HepG2 (cell line): ENCODE data around the gene PUS3. TPM values are rescaled to one million over a fixed set of nuclear protein-coding genes. Genes with fewer than 3 reads are reported as not detected.

ENCODE experiments used
- ARNT ChIP-seq: fragments of 450-650 bp; IDR thresholded peaks from 2 replicates; pipeline ENCODE4 v1.6.1; 2017
- BRCA1 ChIP-seq: sonication (generic); formaldehyde crosslinking; IDR thresholded peaks from 2 replicates; pipeline ENCODE4 v1.4.0; 2020; ENCODE audit warnings: missing genetic modification reagents
- CC2D1A ChIP-seq: sonication (generic); formaldehyde crosslinking; IDR thresholded peaks from 2 replicates; pipeline ENCODE4 v1.8.1; 2023; ENCODE audit warnings: mild to moderate bottlenecking, missing genetic modification reagents
- MTF1 ChIP-seq: sonication (generic); formaldehyde crosslinking; IDR thresholded peaks from 2 replicates; pipeline ENCODE4 v1.5.0; 2020; ENCODE audit warnings: missing genetic modification reagents
- NR2F2 ChIP-seq: IDR thresholded peaks from 2 replicates; pipeline ENCODE4 v1.6.1; 2012; ENCODE audit warnings: low read depth, inconsistent platforms, borderline replicate concordance
- RBFOX2 ChIP-seq: fragments of 200-400 bp; formaldehyde crosslinking; IDR thresholded peaks from 2 replicates; pipeline ENCODE4 v1.6.1; 2017; ENCODE audit warnings: low read depth, mild to moderate bottlenecking, low read length
- SIX4 ChIP-seq: sonication (generic); formaldehyde crosslinking; IDR thresholded peaks from 2 replicates; pipeline ENCODE4 v1.4.0; 2020; ENCODE audit warnings: missing genetic modification reagents
- YEATS4 ChIP-seq: sonication (generic); formaldehyde crosslinking; IDR thresholded peaks from 2 replicates; pipeline ENCODE4 v1.4.0; 2020; ENCODE audit warnings: missing genetic modification reagents, borderline replicate concordance
- ZIK1 ChIP-seq: sonication (generic); formaldehyde crosslinking; IDR thresholded peaks from 2 replicates; pipeline ENCODE4 v1.5.0; 2020; ENCODE audit warnings: mild to moderate bottlenecking, low read depth, missing genetic modification reagents, borderline replicate concordance
- ZNF234 ChIP-seq: sonication (generic); formaldehyde crosslinking; conservative IDR thresholded peaks from 2 replicates; pipeline ENCODE4 v1.5.1; 2020; ENCODE audit warnings: mild to moderate bottlenecking, missing genetic modification reagents
- ZNF326 ChIP-seq: sonication (generic); formaldehyde crosslinking; IDR thresholded peaks from 2 replicates; pipeline ENCODE4 v1.4.0; 2020; ENCODE audit warnings: missing genetic modification reagents, borderline replicate concordance
- ZNF430 ChIP-seq: sonication (generic); formaldehyde crosslinking; IDR thresholded peaks from 2 replicates; pipeline ENCODE4 v1.9.0; 2021; ENCODE audit warnings: mild to moderate bottlenecking, missing genetic modification reagents
- ZNF530 ChIP-seq: sonication (generic); formaldehyde crosslinking; IDR thresholded peaks from 2 replicates; pipeline ENCODE4 v1.5.0; 2020; ENCODE audit warnings: low read depth, mild to moderate bottlenecking, missing genetic modification reagents
- ZNF567 ChIP-seq: sonication (generic); formaldehyde crosslinking; IDR thresholded peaks from 2 replicates; pipeline ENCODE4 v1.8.1; 2023; ENCODE audit warnings: mild to moderate bottlenecking, missing genetic modification reagents, borderline replicate concordance
- ZNF616 ChIP-seq: sonication (generic); formaldehyde crosslinking; IDR thresholded peaks from 2 replicates; pipeline ENCODE4 v1.5.0; 2020; ENCODE audit warnings: low read depth, mild to moderate bottlenecking, missing genetic modification reagents
- ZNF780A ChIP-seq: sonication (generic); formaldehyde crosslinking; IDR thresholded peaks from 2 replicates; pipeline ENCODE4 v1.8.0; 2022; ENCODE audit warnings: mild to moderate bottlenecking, missing genetic modification reagents, moderate library complexity
- ZNF781 ChIP-seq: sonication (generic); formaldehyde crosslinking; IDR thresholded peaks from 2 replicates; pipeline ENCODE4 v1.5.1; 2020; ENCODE audit warnings: borderline replicate concordance, mild to moderate bottlenecking, missing genetic modification reagents; ENCODE audit errors: not compliant biosample characterization
- polyA plus RNA-seq, 8 experiments: library from polyadenylated mRNA; depleted of rRNA in 3 of 8; stranded (reverse) in 7 of 8; unstranded in 1 of 8; fragments of >200 nt; fragmentation: Illumina TruSeq in 4 of 8; extraction: Trizol in 4 of 8; gene quantifications; 2 replicates each; pipeline versions ENCODE4 v1.2.1 to v1.2.3, GENCODE V29; 2011 to 2016; ENCODE audit warnings: low read depth in 4 of 8, missing spikeins in 1 of 8, mixed read lengths in 1 of 8; ENCODE audit not compliant: insufficient read depth in 1 of 8
- total RNA-seq, 5 experiments: library from RNA; depleted of rRNA; stranded (reverse); fragments of >200 nt; fragmentation: Illumina TruSeq; extraction: Trizol; gene quantifications; 2 replicates each; pipeline ENCODE4 v1.2.3, GENCODE V29; 2016; ENCODE audit warnings: low read depth in 1 of 5
- TF ChIP-seq, protein P1 (sequence below): sonication (generic); formaldehyde crosslinking; IDR thresholded peaks from 2 replicates; pipeline ENCODE4 v1.4.0; 2020; ENCODE audit warnings: missing genetic modification reagents
- TF ChIP-seq, protein P2 (sequence below): sonication (generic); formaldehyde crosslinking; IDR thresholded peaks from 2 replicates; pipeline ENCODE4 v1.4.0; 2020; ENCODE audit warnings: missing genetic modification reagents, borderline replicate concordance
- TF ChIP-seq, protein P3 (sequence below): sonication (generic); formaldehyde crosslinking; IDR thresholded peaks from 2 replicates; pipeline ENCODE4 v1.8.1; 2022; ENCODE audit warnings: mild to moderate bottlenecking, missing genetic modification reagents
- TF ChIP-seq, protein P4 (sequence below): sonication (generic); formaldehyde crosslinking; IDR thresholded peaks from 2 replicates; pipeline ENCODE4 v1.4.0; 2020; ENCODE audit warnings: low read depth, mild to moderate bottlenecking, missing genetic modification reagents

Gene PUS3
- total and polyA plus RNA-seq, 2 of the 13 experiments (the other 11 are each of a cell fraction or from before 2014, with no cell fraction given), result 6.0 to 18.2 TPM

DNA sequence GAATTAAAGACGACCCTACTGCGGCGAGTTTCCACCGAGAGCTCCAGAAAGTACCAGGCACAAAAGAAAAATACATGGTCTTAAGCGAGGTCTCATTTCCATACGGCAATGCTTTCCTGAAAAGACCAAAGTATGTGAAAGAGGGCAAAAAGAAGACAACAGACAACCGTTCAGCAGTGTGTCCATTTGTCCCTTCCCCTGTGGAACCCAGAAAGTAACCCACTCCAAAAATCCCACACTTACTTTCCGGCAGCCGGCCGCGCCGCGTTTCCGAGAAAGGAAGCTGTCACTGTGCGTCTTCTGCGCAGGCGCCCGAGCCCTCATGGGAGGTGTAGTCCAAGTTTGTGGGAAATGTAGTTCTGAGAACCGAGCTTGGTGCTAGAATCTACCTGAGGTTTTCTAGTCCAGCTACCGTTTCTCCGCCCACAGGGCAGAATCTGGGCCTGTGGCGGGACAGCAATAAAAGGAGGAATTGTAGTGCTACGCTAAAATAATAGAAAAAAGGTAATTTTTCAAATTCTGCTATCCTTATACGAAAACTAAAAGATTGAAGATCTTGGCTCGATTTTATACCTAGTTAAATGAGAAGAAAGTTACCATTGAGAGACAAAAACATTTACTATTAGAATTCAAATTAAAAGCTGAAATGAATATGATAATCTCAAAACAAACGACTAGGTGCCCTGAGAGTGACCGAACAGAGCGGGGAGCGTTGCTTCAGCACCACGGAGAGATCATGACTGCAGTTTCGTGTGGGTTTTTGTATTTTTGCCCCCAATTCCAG lies at the start of gene PUS3 (continued):
- TF ChIP-seq, protein P1, sequence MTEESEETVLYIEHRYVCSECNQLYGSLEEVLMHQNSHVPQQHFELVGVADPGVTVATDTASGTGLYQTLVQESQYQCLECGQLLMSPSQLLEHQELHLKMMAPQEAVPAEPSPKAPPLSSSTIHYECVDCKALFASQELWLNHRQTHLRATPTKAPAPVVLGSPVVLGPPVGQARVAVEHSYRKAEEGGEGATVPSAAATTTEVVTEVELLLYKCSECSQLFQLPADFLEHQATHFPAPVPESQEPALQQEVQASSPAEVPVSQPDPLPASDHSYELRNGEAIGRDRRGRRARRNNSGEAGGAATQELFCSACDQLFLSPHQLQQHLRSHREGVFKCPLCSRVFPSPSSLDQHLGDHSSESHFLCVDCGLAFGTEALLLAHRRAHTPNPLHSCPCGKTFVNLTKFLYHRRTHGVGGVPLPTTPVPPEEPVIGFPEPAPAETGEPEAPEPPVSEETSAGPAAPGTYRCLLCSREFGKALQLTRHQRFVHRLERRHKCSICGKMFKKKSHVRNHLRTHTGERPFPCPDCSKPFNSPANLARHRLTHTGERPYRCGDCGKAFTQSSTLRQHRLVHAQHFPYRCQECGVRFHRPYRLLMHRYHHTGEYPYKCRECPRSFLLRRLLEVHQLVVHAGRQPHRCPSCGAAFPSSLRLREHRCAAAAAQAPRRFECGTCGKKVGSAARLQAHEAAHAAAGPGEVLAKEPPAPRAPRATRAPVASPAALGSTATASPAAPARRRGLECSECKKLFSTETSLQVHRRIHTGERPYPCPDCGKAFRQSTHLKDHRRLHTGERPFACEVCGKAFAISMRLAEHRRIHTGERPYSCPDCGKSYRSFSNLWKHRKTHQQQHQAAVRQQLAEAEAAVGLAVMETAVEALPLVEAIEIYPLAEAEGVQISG (CRISPR knock-in tag), result peak; percentile 87
- TF ChIP-seq ZNF234 (CRISPR knock-in tag), result no peak
- TF ChIP-seq RBFOX2, result no peak
- no peak for TF ChIP-seq ZNF530 (CRISPR knock-in tag)
- no peak for TF ChIP-seq ARNT
- TF ChIP-seq ZNF780A (CRISPR knock-in tag), result no peak
- peak; percentile 74 for TF ChIP-seq ZNF781 (CRISPR knock-in tag)
- TF ChIP-seq, protein P2, sequence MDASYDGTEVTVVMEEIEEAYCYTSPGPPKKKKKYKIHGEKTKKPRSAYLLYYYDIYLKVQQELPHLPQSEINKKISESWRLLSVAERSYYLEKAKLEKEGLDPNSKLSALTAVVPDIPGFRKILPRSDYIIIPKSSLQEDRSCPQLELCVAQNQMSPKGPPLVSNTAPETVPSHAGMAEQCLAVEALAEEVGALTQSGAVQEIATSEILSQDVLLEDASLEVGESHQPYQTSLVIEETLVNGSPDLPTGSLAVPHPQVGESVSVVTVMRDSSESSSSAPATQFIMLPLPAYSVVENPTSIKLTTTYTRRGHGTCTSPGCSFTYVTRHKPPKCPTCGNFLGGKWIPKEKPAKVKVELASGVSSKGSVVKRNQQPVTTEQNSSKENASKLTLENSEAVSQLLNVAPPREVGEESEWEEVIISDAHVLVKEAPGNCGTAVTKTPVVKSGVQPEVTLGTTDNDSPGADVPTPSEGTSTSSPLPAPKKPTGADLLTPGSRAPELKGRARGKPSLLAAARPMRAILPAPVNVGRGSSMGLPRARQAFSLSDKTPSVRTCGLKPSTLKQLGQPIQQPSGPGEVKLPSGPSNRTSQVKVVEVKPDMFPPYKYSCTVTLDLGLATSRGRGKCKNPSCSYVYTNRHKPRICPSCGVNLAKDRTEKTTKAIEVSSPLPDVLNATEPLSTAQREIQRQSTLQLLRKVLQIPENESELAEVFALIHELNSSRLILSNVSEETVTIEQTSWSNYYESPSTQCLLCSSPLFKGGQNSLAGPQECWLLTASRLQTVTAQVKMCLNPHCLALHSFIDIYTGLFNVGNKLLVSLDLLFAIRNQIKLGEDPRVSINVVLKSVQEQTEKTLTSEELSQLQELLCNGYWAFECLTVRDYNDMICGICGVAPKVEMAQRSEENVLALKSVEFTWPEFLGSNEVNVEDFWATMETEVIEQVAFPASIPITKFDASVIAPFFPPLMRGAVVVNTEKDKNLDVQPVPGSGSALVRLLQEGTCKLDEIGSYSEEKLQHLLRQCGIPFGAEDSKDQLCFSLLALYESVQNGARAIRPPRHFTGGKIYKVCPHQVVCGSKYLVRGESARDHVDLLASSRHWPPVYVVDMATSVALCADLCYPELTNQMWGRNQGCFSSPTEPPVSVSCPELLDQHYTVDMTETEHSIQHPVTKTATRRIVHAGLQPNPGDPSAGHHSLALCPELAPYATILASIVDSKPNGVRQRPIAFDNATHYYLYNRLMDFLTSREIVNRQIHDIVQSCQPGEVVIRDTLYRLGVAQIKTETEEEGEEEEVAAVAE (CRISPR knock-in tag), result peak; percentile 55; the same call in 1 of the 2 replicates
- no peak for TF ChIP-seq NR2F2
- no peak for TF ChIP-seq MTF1 (CRISPR knock-in tag)
- TF ChIP-seq YEATS4 (CRISPR knock-in tag), result peak; percentile 54; the same call in 1 of the 2 replicates
- peak; percentile 35; the same call in 1 of the 2 replicates for TF ChIP-seq SIX4 (CRISPR knock-in tag)
- 0 out of 2 replicates have a peak, but pooled peaks have one; percentile 51 for TF ChIP-seq ZNF430 (CRISPR knock-in tag)
- no peak for TF ChIP-seq ZNF616 (CRISPR knock-in tag)
- TF ChIP-seq CC2D1A (CRISPR knock-in tag), result no peak
- TF ChIP-seq, protein P3, sequence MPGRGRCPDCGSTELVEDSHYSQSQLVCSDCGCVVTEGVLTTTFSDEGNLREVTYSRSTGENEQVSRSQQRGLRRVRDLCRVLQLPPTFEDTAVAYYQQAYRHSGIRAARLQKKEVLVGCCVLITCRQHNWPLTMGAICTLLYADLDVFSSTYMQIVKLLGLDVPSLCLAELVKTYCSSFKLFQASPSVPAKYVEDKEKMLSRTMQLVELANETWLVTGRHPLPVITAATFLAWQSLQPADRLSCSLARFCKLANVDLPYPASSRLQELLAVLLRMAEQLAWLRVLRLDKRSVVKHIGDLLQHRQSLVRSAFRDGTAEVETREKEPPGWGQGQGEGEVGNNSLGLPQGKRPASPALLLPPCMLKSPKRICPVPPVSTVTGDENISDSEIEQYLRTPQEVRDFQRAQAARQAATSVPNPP, result no peak
- TF ChIP-seq BRCA1 (CRISPR knock-in tag), result no peak
- no peak for TF ChIP-seq ZNF326 (CRISPR knock-in tag)
- no peak for TF ChIP-seq ZNF567 (CRISPR knock-in tag)
- TF ChIP-seq, protein P4, sequence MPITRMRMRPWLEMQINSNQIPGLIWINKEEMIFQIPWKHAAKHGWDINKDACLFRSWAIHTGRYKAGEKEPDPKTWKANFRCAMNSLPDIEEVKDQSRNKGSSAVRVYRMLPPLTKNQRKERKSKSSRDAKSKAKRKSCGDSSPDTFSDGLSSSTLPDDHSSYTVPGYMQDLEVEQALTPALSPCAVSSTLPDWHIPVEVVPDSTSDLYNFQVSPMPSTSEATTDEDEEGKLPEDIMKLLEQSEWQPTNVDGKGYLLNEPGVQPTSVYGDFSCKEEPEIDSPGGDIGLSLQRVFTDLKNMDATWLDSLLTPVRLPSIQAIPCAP (CRISPR knock-in tag), result no peak
- 0 out of 2 replicates have a peak, but pooled peaks have one; percentile 37 for TF ChIP-seq ZIK1 (CRISPR knock-in tag)
